IMR-90 (cell line): ENCODE measurements around the gene LTBP2. TPM values are rescaled to one million over a fixed set of nuclear protein-coding genes. Genes with fewer than 3 reads are reported as not detected.

Experiments
- ATAC-seq: fragments of 200-7000 bp; cut with Tn5 transposase; 2 replicates; pipeline ENCODE4 v1.9.1; 2020; ENCODE audit warnings: low read depth, mild to moderate bottlenecking, moderate library complexity
- BruUV-seq: library from RNA; stranded (reverse); fragments of 400-500 nt; replicated peaks from 2 replicates; lab custom pipeline; 2021; lab: Mats Ljungman, UMichigan
- CTCF ChIA-PET: fragments of 300-600 bp; formaldehyde crosslinking; extraction: SDS; loops from one replicate; lab custom pipeline; 2021; ENCODE audit warnings: antibody characterized with exemption; lab: Yijun Ruan, JAX
- POLR2A ChIA-PET: fragments of 300-600 bp; sonication (Branson Sonifier 250); formaldehyde crosslinking; loops from one replicate; lab custom pipeline; 2022; ENCODE audit warnings: antibody characterized with exemption; ENCODE audit not compliant: unreplicated experiment; lab: Charles Lee
- DNase-seq: peaks from one replicate; pipeline ENCODE4 v3.0.0; 2013
- H2AFZ ChIP-seq: replicated peaks from 2 replicates; pipeline ENCODE3; 2013; ENCODE audit warnings: low read length, mild to moderate bottlenecking; ENCODE audit not compliant: poor library complexity
- H2AK5ac ChIP-seq: 2 replicates; pipeline ENCODE4 v1.6.1; 2013; ENCODE audit warnings: low read depth, low read length, inconsistent platforms
- H2AK9ac ChIP-seq: replicated peaks from 2 replicates; pipeline ENCODE3; 2013; ENCODE audit warnings: mild to moderate bottlenecking, low read depth, low read length, moderate library complexity; ENCODE audit not compliant: poor library complexity
- H2BK120ac ChIP-seq: 2 replicates; pipeline ENCODE4 v1.6.1; 2013; ENCODE audit warnings: low read depth, low read length, inconsistent platforms
- H2BK15ac ChIP-seq: 3 replicates; pipeline ENCODE4 v1.6.1; 2013; ENCODE audit warnings: low read depth, low read length, inconsistent platforms
- H2BK20ac ChIP-seq: 2 replicates; pipeline ENCODE4 v1.6.1; 2013; ENCODE audit warnings: low read depth, mild to moderate bottlenecking, inconsistent platforms, low read length, moderate library complexity
- H2BK5ac ChIP-seq: 2 replicates; pipeline ENCODE4 v1.6.1; 2013; ENCODE audit warnings: mild to moderate bottlenecking, low read depth, low read length, inconsistent platforms; ENCODE audit not compliant: poor library complexity, severe bottlenecking
- H3K14ac ChIP-seq: replicated peaks from 2 replicates; pipeline ENCODE4 v1.6.1; 2013; ENCODE audit warnings: low read depth, low read length, inconsistent platforms
- H3K18ac ChIP-seq: 2 replicates; pipeline ENCODE4 v1.6.1; 2013; ENCODE audit warnings: low read depth, low read length, control low read depth
- H3K23ac ChIP-seq: 2 replicates; pipeline ENCODE4 v1.6.1; 2013; ENCODE audit warnings: low read depth, low read length, inconsistent platforms
- H3K27ac ChIP-seq: 2 replicates; pipeline ENCODE4 v1.5.1; 2013; ENCODE audit warnings: mild to moderate bottlenecking, control low read depth, low read length; ENCODE audit not compliant: insufficient read depth
- H3K27me3 ChIP-seq: 2 replicates; pipeline ENCODE4 v1.6.1; 2013; ENCODE audit warnings: low read length; ENCODE audit not compliant: control insufficient read depth, insufficient read depth
- H3K36me3 ChIP-seq: 2 replicates; pipeline ENCODE4 v1.6.1; 2013; ENCODE audit warnings: low read length, mixed read lengths; ENCODE audit not compliant: control insufficient read depth, insufficient read depth
- H3K4ac ChIP-seq: 2 replicates; pipeline ENCODE4 v1.6.1; 2013; ENCODE audit warnings: low read depth, low read length, inconsistent platforms
- H3K4me1 ChIP-seq: 2 replicates; pipeline ENCODE4 v1.6.1; 2013; ENCODE audit warnings: low read length, mixed read lengths; ENCODE audit not compliant: control insufficient read depth, insufficient read depth
- H3K4me2 ChIP-seq: 2 replicates; pipeline ENCODE4 v1.6.1; 2013; ENCODE audit warnings: low read depth, mild to moderate bottlenecking, control low read depth, low read length, moderate library complexity
- H3K4me3 ChIP-seq: 2 replicates; pipeline ENCODE4 v1.5.1; 2013; ENCODE audit warnings: low read depth, mild to moderate bottlenecking, control low read depth, low read length, moderate library complexity; ENCODE audit not compliant: insufficient read depth
- H3K56ac ChIP-seq: 2 replicates; pipeline ENCODE4 v1.6.1; 2013; ENCODE audit warnings: low read length, inconsistent platforms; ENCODE audit not compliant: insufficient read depth; ENCODE audit errors: extremely low read depth
- H3K79me1 ChIP-seq, 2 experiments: 2 replicates each; pipeline ENCODE4 v1.6.1; 2013; ENCODE audit warnings: low read length in 2 of 2, inconsistent platforms in 1 of 2, low read depth in 1 of 2
- H3K9ac ChIP-seq: 2 replicates; pipeline ENCODE4 v1.6.1; 2013; ENCODE audit warnings: low read depth, low read length, control low read depth
- H3K9me1 ChIP-seq: 2 replicates; pipeline ENCODE4 v1.6.1; 2013; ENCODE audit warnings: low read length, inconsistent platforms; ENCODE audit not compliant: insufficient read depth
- H3K9me3 ChIP-seq: 2 replicates; pipeline ENCODE4 v1.6.1; 2013; ENCODE audit warnings: low read length; ENCODE audit not compliant: control insufficient read depth, insufficient read depth
- H4K20me1 ChIP-seq: 2 replicates; pipeline ENCODE4 v1.6.1; 2013; ENCODE audit warnings: low read length, inconsistent platforms; ENCODE audit not compliant: insufficient read depth
- H4K5ac ChIP-seq: 2 replicates; pipeline ENCODE4 v1.6.1; 2013; ENCODE audit warnings: mild to moderate bottlenecking, low read depth, low read length, control low read depth
- H4K8ac ChIP-seq, 2 experiments: 2 replicates each; pipeline ENCODE4 v1.6.1; 2013; ENCODE audit warnings: low read depth in 2 of 2, low read length in 2 of 2, control low read depth in 1 of 2, inconsistent platforms in 1 of 2
- H4K91ac ChIP-seq: 2 replicates; pipeline ENCODE4 v1.6.1; 2013; ENCODE audit warnings: low read depth, low read length, inconsistent platforms; ENCODE audit not compliant: insufficient read depth
- BHLHE40 ChIP-seq: fragments of 150-350 bp; IDR thresholded peaks from 2 replicates; pipeline ENCODE4 v1.6.1; 2016; ENCODE audit warnings: mild to moderate bottlenecking, low read depth, low read length
- MAFK ChIP-seq: IDR thresholded peaks from 2 replicates; pipeline ENCODE4 v1.6.1; 2012; ENCODE audit warnings: low read depth, low read length, improper control_type of control experiment
- MAZ ChIP-seq: IDR thresholded peaks from 2 replicates; pipeline ENCODE4 v1.6.1; 2012; ENCODE audit warnings: low read depth, mild to moderate bottlenecking, low read length, improper control_type of control experiment, moderate library complexity, borderline replicate concordance
- MXI1 ChIP-seq: IDR thresholded peaks from 2 replicates; pipeline ENCODE4 v1.6.1; 2012; ENCODE audit warnings: low read depth, mild to moderate bottlenecking, low read length, moderate library complexity, borderline replicate concordance
- RAD21 ChIP-seq: IDR thresholded peaks from 2 replicates; pipeline ENCODE4 v1.6.1; 2012; ENCODE audit warnings: low read length, improper control_type of control experiment
- RFX5 ChIP-seq: IDR thresholded peaks from 2 replicates; pipeline ENCODE4 v1.8.0; 2012; ENCODE audit warnings: low read depth, mild to moderate bottlenecking, low read length, moderate library complexity
- WGBS, 2 experiments: methylation state at CpG; one replicate each; pipeline versions ENCODE4 v1.1.5 to v1.1.7; 2013; ENCODE audit warnings: missing lambda C conversion rate in 2 of 2; ENCODE audit not compliant: insufficient read length in 1 of 2; ENCODE audit errors: extremely low coverage in 2 of 2; 5-methylcytosine and 5-hydroxymethylcytosine counted together
- dilution Hi-C: fragments of 300-500 bp; cut with HindIII; formaldehyde crosslinking; loops from one replicate; pipeline ENCODE4 v1.14.3; 2018; ENCODE audit warnings: low sequenced_read_pairs; ENCODE audit not compliant: unreplicated experiment
- in situ Hi-C: fragments of 300-500 bp; cut with MboI; formaldehyde crosslinking; loops from 3 replicates; pipeline ENCODE4 v1.14.3; 2019; ENCODE audit warnings: low sequenced_read_pairs, inconsistent platforms, mixed read lengths
- intact Hi-C: fragments of 100-400 bp; cut with micrococcal nuclease; formaldehyde crosslinking; loops from 2 replicates; pipeline ENCODE4 v1.10.0; 2022
- polyA plus RNA-seq, 3 experiments: library from polyadenylated mRNA; depleted of rRNA; stranded (reverse); fragments of >200 nt; gene quantifications; 2 replicates each; pipeline ENCODE4 v1.2.3, GENCODE V29; 2012; ENCODE audit warnings: low replicate concordance in 1 of 3
- total RNA-seq: library from RNA; depleted of rRNA; stranded (reverse); fragments of >200 nt; gene quantifications from 2 replicates; pipeline ENCODE4 v1.2.3, GENCODE V29; 2012
- TF ChIP-seq, protein P1 (sequence below): conservative IDR thresholded peaks from 2 replicates; pipeline ENCODE4 v1.5.1; 2012; ENCODE audit warnings: mild to moderate bottlenecking, low read depth, low read length, improper control_type of control experiment
- TF ChIP-seq, protein P2 (sequence below): fragments of 150-350 bp; IDR thresholded peaks from 2 replicates; pipeline ENCODE4 v1.6.1; 2016; ENCODE audit warnings: low read depth, mild to moderate bottlenecking, low read length, moderate library complexity, borderline replicate concordance
- TF ChIP-seq, protein P3 (sequence below): fragments of 150-350 bp; IDR thresholded peaks from 2 replicates; pipeline ENCODE4 v1.6.1; 2017; ENCODE audit warnings: mild to moderate bottlenecking, antibody characterized with exemption, low read length, low read depth

The LTBP2 gene
- total and polyA plus RNA-seq, 2 of the 4 experiments (the other 2 are of a cell fraction) = 23.8 to 79.3 TPM

DNA sequence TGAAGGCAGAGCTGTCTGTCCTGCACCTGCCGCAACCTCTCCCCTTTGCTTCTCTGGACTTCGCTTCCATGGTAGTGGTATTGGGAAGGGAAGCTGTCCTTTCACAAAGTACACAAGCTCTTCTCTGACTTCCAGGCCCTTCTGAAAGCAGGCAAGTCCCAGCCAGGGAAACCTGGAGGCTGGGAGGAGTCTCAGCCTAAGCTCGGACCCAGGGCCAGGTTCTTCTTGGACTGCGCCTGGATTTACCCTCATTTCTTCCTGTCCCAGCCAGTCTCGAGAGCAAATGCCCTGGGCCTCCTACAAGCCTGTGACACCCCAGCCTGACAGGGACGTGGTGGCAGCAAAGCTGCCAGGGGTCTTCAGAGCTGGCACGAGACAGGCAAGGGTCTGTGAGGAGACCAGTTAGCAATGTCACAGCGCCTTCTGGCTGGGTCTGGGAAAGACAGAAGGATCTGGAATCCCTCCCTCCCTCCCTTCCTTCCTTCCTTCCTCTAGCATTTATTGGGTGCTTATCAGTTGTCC is 96.1 kb downstream of the LTBP2 start:
- Histone ChIP-seq H2BK20ac (no peak overlapping the region), H3K14ac (no peak overlapping the region), H4K8ac (no peak overlapping the region), H3K27me3 (no peaks in the 10 kb centered on the region), H2AK5ac (no peak overlapping the region), H3K4me2 (no peak overlapping the region), H3K4me3 (no peak overlapping the region), H4K20me1 (no peaks in the 10 kb centered on the region), H2AFZ (no peak overlapping the region), H4K5ac (no peak overlapping the region), H3K18ac (no peak overlapping the region), H3K27ac (no peak overlapping the region), H3K56ac (no peak overlapping the region), H2BK15ac (no peak overlapping the region), H3K9ac (no peak overlapping the region), H3K23ac (no peak overlapping the region), H4K91ac (no peak overlapping the region), H3K79me1 (peaks cover 0 to 11% of the 10 kb centered on the region in 2 experiments; a peak in 1 of 4 replicates), H3K4me1 (peaks cover 20% of the 10 kb centered on the region), H2AK9ac (peak overlapping the region; percentile 34), H3K36me3 (peaks cover 11% of the 10 kb centered on the region), H3K9me1 (peaks cover 34% of the 10 kb centered on the region), H3K9me3 (no peaks in the 10 kb centered on the region), H2BK5ac (peak overlapping the region; percentile 45), H2BK120ac (no peak overlapping the region; the same call in 1 of the 2 replicates), H3K4ac (no peak overlapping the region; the same call in 1 of the 2 replicates)
- WGBS, 2 experiments = no CpG with 5 or more reads among the region's 8 CpGs
- BruUV-seq = no TSS peak
- intact Hi-C loops = no loop called here
- POLR2A ChIA-PET = no interaction called here
- DNase-seq = no peak
- in situ Hi-C loops = no loop called here
- dilution Hi-C loops = no loop called here
- TF ChIP-seq RFX5 = no peak
- TF ChIP-seq, protein P1, sequence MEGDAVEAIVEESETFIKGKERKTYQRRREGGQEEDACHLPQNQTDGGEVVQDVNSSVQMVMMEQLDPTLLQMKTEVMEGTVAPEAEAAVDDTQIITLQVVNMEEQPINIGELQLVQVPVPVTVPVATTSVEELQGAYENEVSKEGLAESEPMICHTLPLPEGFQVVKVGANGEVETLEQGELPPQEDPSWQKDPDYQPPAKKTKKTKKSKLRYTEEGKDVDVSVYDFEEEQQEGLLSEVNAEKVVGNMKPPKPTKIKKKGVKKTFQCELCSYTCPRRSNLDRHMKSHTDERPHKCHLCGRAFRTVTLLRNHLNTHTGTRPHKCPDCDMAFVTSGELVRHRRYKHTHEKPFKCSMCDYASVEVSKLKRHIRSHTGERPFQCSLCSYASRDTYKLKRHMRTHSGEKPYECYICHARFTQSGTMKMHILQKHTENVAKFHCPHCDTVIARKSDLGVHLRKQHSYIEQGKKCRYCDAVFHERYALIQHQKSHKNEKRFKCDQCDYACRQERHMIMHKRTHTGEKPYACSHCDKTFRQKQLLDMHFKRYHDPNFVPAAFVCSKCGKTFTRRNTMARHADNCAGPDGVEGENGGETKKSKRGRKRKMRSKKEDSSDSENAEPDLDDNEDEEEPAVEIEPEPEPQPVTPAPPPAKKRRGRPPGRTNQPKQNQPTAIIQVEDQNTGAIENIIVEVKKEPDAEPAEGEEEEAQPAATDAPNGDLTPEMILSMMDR = no peak
- no peak for TF ChIP-seq RAD21
- no peak for TF ChIP-seq MXI1
- TF ChIP-seq MAFK = no peak
- TF ChIP-seq, protein P2, sequence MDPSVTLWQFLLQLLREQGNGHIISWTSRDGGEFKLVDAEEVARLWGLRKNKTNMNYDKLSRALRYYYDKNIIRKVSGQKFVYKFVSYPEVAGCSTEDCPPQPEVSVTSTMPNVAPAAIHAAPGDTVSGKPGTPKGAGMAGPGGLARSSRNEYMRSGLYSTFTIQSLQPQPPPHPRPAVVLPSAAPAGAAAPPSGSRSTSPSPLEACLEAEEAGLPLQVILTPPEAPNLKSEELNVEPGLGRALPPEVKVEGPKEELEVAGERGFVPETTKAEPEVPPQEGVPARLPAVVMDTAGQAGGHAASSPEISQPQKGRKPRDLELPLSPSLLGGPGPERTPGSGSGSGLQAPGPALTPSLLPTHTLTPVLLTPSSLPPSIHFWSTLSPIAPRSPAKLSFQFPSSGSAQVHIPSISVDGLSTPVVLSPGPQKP = no peak
- no peak for TF ChIP-seq MAZ
- TF ChIP-seq, protein P3, sequence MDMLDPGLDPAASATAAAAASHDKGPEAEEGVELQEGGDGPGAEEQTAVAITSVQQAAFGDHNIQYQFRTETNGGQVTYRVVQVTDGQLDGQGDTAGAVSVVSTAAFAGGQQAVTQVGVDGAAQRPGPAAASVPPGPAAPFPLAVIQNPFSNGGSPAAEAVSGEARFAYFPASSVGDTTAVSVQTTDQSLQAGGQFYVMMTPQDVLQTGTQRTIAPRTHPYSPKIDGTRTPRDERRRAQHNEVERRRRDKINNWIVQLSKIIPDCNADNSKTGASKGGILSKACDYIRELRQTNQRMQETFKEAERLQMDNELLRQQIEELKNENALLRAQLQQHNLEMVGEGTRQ = no peak
- TF ChIP-seq BHLHE40 = no peak
- CTCF ChIA-PET = no interaction called here
- no peak for ATAC-seq
